ENCODE measurements around the gene TEX261.

Gene TEX261

DNA sequence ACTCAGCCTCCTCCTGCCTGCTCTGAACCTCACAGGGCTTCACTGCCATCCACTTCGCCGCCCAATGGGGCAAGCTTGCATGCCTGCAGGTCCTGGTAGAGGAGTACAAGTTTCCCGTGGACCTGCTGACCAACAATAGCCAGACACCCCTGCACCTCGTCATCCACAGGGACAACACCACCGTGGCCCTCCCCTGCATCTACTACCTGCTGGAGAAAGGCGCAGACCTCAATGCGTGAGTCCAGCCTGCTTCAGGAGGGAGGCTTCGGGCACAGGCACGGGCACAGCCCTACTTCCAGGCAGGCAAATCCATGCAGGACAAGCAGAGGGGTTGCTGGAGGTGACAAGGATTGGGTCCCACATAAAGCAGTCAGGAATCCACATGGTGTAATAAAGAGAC is 15.0 kb downstream of the TEX261 start:
- H3K27me3 Mint-ChIP-seq: peaks cover 2% of the 10 kb centered on the region
- H3K4me1 Mint-ChIP-seq (ENCODE audit: low read depth): peaks cover 25% of the 10 kb centered on the region
- H3K27ac Mint-ChIP-seq: no peak overlapping the region
- H3K36me3 Mint-ChIP-seq (ENCODE audit: low read depth): peaks cover 17% of the 10 kb centered on the region
- peak; percentile 27 for DNase-seq
- H3K9me3 Mint-ChIP-seq: no peaks in the 10 kb centered on the region
- H3K4me3 Mint-ChIP-seq: no peak overlapping the region

DNA sequence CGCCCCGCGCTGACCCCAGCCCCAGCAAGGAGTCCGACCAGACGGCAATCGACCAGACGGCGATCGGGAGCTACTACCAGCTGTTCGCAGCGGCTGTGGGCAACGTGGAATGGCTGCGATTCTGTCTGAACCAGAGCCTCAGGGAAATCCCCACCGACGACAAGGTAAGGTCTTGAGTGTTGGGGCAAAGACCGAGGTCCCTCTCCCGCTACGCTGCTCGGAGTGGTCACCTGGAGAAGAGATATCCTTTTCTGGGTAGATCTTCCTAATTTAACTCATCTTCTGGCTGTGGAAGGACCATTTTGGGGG is 15.5 kb downstream of the TEX261 start:
- Mint-ChIP-seq H3K4me1 (ENCODE audit: low read depth) (peaks cover 20% of the 10 kb centered on the region), H3K27ac (no peak overlapping the region), H3K9me3 (no peaks in the 10 kb centered on the region), H3K36me3 (ENCODE audit: low read depth) (peaks cover 12% of the 10 kb centered on the region), H3K27me3 (peaks cover 5% of the 10 kb centered on the region), H3K4me3 (no peak overlapping the region)
- no peak for DNase-seq

DNA sequence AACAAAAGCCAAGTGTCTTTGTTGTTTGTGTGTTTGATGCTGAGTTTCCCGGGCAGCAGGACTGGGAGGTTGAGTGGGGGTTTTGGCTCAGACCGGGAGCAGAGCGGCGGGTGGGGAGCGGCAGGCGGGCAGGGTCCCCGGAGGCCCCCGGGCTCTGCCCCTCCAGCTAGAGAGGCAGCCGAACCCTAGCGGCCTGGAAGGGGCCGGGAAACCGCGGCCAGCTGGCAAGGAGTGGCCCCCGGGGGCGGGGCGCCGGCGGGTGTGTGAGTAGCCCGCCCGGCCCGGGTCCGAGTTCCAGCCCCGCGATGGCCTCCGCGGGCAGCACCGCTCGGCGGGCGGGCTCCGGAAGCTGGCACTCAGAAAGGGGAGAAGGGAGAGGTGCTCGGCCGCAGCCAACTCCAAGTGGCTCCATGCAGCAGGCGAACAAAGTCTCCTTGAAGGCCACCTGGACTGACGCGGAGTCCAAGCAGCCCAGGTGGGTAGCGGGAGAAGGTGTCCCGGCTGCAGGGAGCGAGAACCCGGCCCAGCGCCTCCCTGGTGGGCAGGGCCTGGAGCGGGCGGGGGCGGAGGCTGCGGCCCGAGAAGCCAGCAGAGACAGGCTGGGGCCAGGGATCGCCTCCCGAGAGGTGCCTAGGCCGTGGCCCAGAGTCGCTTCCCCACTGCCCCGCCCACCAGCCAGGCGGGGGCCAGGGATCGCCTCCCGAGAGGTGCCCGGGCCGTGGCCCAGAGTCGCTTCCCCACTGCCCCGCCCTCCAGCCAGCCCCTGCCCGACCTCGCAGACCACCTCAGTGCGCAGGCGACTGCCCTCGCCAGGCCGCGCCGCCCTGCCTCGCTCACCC is 16.1 kb downstream of the TEX261 start, which contains the start of gene ANKRD53:
ANKRD53 (plus strand) TSS at position 290 of the 839 bp plus-strand sequence; CDS start at position 306, 16 bp downstream.
- peak; percentile 51 for DNase-seq
- H3K9me3 Mint-ChIP-seq: no peaks in the 10 kb centered on the region
- H3K36me3 Mint-ChIP-seq (ENCODE audit: low read depth): peaks cover 8% of the 10 kb centered on the region
- H3K4me3 Mint-ChIP-seq: peak within 1 kb of the TSS; percentile 75
- H3K4me1 Mint-ChIP-seq (ENCODE audit: low read depth): peaks cover 20% of the 10 kb centered on the region
- H3K27me3 Mint-ChIP-seq: peaks cover 5% of the 10 kb centered on the region
- peak within 1 kb of the TSS; percentile 75 for H3K27ac Mint-ChIP-seq

DNA sequence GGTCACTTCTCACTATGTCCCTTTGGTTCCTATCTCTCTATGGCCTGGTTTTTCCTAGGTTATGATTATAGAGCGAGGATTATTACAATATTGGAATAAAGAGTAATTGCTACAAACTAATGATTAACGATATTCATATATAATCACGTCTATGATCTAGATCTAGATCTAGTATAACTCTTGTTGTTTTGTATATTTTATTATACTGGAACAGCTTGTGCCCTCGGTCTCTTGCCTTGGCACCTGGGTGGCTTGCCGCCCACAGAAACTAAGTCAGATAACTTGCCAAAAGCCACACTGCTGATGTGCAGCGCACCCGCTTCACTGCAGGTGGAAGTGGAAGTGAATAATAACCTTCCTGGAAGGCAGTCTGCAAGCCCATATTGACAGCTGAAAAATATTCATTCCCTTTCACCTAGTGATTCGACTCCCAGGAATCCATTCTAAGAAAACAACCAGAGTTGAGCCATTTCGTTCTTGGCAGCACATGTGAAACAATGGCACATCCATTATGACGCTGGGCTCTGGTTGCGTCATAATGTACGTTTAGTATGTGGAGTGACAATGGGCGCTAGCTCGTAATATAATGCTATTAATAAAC is 17.0 kb downstream of the TEX261 start:
- H3K27me3 Mint-ChIP-seq: peaks cover 5% of the 10 kb centered on the region
- H3K4me3 Mint-ChIP-seq: peak overlapping the region; percentile 75
- peak overlapping the region; percentile 75 for H3K27ac Mint-ChIP-seq
- H3K4me1 Mint-ChIP-seq (ENCODE audit: low read depth): peaks cover 20% of the 10 kb centered on the region
- H3K36me3 Mint-ChIP-seq (ENCODE audit: low read depth): peaks cover 3% of the 10 kb centered on the region
- no peaks in the 10 kb centered on the region for H3K9me3 Mint-ChIP-seq
- peak; percentile 46 for DNase-seq

DNA sequence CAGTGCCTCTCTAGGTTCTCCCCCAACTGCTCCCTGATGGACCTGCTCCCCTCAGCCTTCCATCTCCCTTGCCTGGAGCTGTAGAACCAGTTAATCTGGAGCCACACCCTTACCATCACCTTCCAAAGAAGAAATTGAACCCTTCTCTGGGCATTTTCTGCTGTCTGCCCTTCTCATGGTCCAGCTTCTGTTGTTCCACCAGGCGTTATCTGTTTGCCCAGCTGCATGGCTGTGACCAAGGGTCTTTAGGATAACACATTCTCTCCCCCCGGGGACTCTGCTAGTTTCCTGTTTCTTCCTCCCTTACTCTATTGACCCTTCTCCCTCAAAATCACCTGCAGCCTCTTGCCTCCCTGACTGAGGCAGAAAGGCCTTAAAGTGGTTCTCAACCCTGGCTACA is 19.4 kb downstream of the TEX261 start:
- Mint-ChIP-seq H3K36me3 (ENCODE audit: low read depth) (peaks cover 3% of the 10 kb centered on the region), H3K4me1 (ENCODE audit: low read depth) (peaks cover 20% of the 10 kb centered on the region), H3K27me3 (peaks cover 11% of the 10 kb centered on the region), H3K9me3 (no peaks in the 10 kb centered on the region), H3K27ac (no peak overlapping the region), H3K4me3 (no peak overlapping the region)
- DNase-seq: no peak

DNA sequence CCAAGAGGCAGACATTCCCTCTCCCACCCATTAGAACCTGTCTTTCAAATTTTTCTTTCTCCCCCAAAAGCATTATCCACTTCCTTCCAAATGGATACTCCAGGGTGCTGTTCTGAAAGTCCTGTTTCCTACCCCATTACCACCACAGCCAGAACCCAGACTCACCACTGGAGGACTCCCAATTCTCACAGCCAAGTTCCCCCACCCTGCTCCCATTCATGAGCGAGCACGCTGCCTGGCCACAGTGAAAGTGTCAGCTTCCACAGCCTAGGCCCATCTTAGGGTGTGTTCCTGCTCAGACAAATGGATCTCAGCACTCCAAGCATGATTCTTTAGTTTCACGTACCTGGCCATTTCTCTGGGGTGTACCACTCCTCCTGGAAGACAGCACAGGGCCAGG is 20.1 kb downstream of the TEX261 start:
- H3K4me1 Mint-ChIP-seq (ENCODE audit: low read depth): peaks cover 20% of the 10 kb centered on the region
- no peak overlapping the region for H3K27ac Mint-ChIP-seq
- no peak overlapping the region for H3K4me3 Mint-ChIP-seq
- H3K36me3 Mint-ChIP-seq (ENCODE audit: low read depth): peaks cover 3% of the 10 kb centered on the region
- no peak for DNase-seq
- H3K27me3 Mint-ChIP-seq: peaks cover 15% of the 10 kb centered on the region
- no peaks in the 10 kb centered on the region for H3K9me3 Mint-ChIP-seq

DNA sequence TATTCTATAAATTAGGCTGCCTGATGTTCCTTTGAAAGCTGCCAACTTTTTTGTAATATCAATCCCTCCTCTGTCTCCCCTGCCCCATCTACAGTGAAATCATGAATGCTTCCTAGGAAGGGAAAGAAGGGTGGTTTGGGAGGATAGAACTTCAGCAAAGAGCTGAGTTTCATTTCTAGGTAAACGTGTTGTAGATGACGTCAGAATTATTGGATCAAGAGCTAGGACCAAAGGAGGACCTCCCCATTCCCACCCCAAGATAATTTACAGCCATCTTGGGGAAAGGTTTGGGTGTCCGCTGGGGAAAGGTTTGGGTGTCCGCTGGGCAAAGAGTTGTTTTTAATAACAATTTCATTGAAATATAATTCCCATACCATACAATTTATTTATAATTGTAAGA is 27.5 kb downstream of the TEX261 start:
- no peak overlapping the region for H3K4me3 Mint-ChIP-seq
- H3K36me3 Mint-ChIP-seq (ENCODE audit: low read depth): no peaks in the 10 kb centered on the region
- H3K27ac Mint-ChIP-seq: no peak overlapping the region
- H3K9me3 Mint-ChIP-seq: no peaks in the 10 kb centered on the region
- H3K27me3 Mint-ChIP-seq: peaks cover 33% of the 10 kb centered on the region
- DNase-seq: no peak
- H3K4me1 Mint-ChIP-seq (ENCODE audit: low read depth): peaks cover 8% of the 10 kb centered on the region

DNA sequence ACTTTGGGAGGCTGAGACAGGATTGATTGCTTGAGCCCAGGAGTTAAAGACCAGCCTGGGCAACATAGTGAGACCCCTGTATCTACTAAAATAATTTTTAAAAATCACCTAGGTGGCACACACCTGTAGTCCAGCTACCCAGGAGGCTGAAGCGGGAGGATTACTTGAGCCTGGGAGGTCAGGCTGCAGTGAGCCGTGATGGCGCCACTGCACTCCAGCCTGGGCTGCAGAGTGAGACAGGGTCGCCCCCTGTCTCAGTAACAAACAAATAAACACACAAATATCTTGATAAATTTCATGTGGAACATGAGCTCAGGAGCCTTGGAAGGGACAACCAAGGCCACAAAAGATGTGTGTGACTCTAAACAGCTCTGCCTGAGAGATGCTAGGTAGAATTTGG is 28.0 kb downstream of the TEX261 start:
- H3K4me1 Mint-ChIP-seq (ENCODE audit: low read depth): peaks cover 8% of the 10 kb centered on the region
- no peaks in the 10 kb centered on the region for H3K9me3 Mint-ChIP-seq
- DNase-seq: no peak
- no peak overlapping the region for H3K27ac Mint-ChIP-seq
- H3K27me3 Mint-ChIP-seq: peaks cover 34% of the 10 kb centered on the region
- no peak overlapping the region for H3K4me3 Mint-ChIP-seq
- no peaks in the 10 kb centered on the region for H3K36me3 Mint-ChIP-seq (ENCODE audit: low read depth)

DNA sequence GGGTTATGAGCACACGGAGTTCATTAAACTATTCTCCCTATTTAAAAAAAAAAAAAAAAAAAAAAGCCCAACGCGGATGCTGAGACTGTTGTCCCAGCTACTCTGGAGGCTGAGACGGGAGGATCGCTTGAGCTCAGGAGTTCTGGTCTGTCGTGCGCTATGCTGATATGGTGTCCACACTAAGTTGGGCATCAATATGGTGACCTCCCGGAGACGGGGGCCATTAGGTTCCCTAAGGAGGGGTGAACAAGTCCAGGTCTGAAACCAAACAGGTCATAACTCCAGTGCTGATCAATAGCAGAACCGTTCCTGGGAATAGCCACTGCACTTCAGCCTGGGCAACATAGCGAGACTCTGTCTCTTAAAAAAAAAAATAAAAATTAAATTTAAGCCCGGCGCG is 29.2 kb downstream of the TEX261 start:
- Mint-ChIP-seq H3K4me1 (ENCODE audit: low read depth) (peaks cover 8% of the 10 kb centered on the region), H3K9me3 (no peaks in the 10 kb centered on the region), H3K27ac (no peak overlapping the region), H3K4me3 (peak overlapping the region; percentile 81), H3K36me3 (ENCODE audit: low read depth) (no peaks in the 10 kb centered on the region), H3K27me3 (peaks cover 36% of the 10 kb centered on the region)
- DNase-seq: peak; percentile 28

DNA sequence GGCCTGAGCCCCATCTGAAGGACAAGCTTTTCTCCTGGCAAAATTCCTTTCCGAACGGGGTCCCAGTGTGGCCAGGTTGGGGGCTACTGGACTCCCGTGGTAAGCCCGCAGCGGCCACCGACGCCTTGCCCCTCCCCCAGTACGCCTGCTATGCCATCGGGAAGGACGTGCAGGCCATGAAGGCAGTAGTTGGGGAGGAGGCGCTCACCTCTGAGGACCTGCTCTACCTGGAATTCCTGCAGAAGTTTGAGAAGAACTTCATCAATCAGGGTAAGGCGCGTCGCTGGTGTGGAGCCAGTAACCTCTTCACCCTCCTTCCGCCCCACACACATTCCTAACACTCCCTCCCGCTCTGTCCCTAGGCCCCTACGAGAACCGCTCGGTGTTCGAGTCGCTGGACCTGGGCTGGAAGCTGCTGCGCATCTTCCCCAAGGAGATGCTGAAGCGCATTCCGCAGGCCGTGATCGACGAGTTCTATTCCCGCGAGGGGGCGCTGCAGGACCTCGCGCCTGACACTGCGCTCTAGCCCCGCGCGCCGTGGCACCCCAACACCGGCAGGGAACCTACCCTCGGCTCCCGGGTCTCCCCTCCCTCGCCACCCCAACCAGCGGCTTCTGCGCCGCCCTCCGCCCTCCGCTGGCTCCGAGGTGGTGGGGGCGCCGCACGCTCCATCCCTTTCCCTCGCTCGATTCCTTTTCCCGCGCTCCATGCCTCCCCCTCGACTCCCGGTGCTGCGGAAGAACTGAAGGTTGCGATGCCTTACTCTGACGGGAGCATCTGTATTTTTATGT is 29.9 kb downstream of the TEX261 start:
- DNase-seq: peak; percentile 88
- Mint-ChIP-seq H3K4me1 (ENCODE audit: low read depth) (peaks cover 8% of the 10 kb centered on the region), H3K4me3 (peak overlapping the region; percentile 81), H3K36me3 (ENCODE audit: low read depth) (no peaks in the 10 kb centered on the region), H3K27me3 (peaks cover 30% of the 10 kb centered on the region), H3K9me3 (no peaks in the 10 kb centered on the region), H3K27ac (no peak overlapping the region)

DNA sequence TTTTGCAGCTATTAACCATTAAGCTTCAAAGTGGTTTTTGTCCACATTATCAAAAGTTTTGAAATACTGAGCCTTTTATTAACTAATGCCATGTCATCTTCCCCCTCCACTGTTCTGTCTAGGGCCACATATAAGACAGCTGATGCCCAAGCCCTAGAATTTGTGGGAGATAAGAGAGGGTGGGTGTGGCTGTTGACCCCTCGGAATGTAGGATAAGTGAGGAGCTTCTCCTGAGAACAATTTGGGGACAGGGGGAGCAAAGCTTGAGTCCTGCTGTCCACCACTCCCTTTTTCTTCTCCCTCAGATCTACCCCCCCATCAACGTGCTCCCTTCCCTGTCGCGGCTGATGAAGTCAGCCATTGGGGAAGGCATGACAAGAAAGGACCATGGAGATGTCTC is 30.5 kb downstream of the TEX261 start:
- H3K4me3 Mint-ChIP-seq: no peak overlapping the region
- H3K9me3 Mint-ChIP-seq: no peaks in the 10 kb centered on the region
- peaks cover 31% of the 10 kb centered on the region for H3K27me3 Mint-ChIP-seq
- peaks cover 8% of the 10 kb centered on the region for H3K4me1 Mint-ChIP-seq (ENCODE audit: low read depth)
- no peak overlapping the region for H3K27ac Mint-ChIP-seq
- no peaks in the 10 kb centered on the region for H3K36me3 Mint-ChIP-seq (ENCODE audit: low read depth)
- DNase-seq: no peak

DNA sequence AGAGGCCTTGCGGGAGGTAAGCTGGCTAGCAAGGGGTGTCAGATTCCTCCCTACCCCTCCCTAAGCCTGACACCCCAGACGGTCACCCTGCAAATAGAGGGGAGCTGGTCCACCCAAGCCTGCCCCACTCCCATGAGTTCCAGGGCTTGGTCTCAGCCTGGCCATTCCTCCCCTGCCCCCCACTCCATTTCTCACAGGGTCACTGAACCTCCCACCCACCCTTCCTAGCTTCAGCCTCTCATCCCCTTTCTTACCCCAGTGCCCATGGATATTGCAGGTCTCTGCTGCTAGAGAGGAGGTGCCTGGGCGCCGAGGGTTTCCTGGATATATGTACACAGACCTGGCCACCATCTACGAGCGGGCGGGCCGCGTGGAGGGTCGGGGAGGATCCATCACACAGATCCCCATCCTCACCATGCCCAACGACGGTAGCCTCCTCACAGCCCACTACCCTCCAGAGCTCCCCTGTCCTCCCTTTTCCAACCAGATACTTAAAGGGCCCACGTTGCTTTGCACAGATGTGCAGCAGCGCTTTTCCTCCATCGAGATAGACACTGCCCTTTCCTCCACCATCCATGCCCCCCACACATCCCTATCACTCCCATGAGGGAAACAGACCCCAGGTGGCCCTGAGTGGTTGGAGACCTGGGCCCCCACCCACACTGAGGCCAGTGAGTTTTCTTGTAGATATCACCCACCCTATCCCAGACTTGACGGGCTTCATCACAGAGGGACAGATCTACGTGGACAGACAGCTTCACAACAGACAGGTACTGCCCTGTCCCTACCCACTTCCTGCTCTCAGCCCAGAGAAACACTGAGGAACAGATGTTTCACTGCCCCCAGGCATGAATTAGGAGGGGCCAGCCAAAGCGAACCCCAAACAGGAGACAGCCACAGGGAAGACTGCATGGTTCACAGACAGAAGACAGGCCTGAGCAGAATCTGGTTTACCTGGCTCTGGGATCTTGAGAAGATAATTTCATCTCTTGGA is 31.5 kb downstream of the TEX261 start:
- H3K4me1 Mint-ChIP-seq (ENCODE audit: low read depth): peaks cover 10% of the 10 kb centered on the region
- H3K36me3 Mint-ChIP-seq (ENCODE audit: low read depth): no peaks in the 10 kb centered on the region
- no peaks in the 10 kb centered on the region for H3K9me3 Mint-ChIP-seq
- peaks cover 37% of the 10 kb centered on the region for H3K27me3 Mint-ChIP-seq
- peak; percentile 13 for DNase-seq
- H3K4me3 Mint-ChIP-seq: no peak overlapping the region
- H3K27ac Mint-ChIP-seq: no peak overlapping the region

DNA sequence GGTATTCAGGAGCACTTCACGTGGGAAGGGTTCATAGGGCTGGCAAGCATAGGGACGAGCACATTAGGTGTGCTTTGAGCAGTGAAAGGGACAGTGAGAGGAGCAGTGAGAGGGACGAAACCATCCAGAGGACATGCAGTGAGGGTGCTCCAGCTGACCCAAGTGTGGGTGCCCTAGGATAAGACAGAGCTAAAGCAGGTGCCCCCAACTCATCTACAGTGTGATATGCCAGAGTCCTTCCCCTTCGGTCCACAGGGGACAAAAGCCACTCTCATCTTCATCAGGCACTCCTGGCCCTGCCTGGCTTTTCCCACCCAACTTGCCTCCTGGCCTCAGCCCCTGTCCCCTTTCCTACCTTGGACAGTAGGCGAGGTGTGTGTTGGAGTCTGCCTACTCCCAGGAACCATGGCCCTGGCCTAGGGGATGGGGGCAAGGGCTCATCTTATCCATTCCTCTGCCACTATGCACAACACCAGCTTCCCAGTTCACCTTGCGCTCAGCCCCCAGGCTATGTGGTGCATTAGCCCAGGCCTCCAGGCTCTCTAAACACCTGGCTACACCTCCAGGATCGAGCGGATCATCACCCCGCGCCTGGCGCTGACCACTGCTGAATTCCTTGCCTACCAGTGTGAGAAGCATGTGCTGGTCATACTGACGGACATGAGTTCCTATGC is 32.3 kb downstream of the TEX261 start:
- Mint-ChIP-seq H3K27me3 (peaks cover 43% of the 10 kb centered on the region), H3K4me3 (no peak overlapping the region), H3K36me3 (ENCODE audit: low read depth) (no peaks in the 10 kb centered on the region), H3K27ac (no peak overlapping the region), H3K9me3 (no peaks in the 10 kb centered on the region), H3K4me1 (ENCODE audit: low read depth) (peaks cover 10% of the 10 kb centered on the region)
- peak; percentile 21 for DNase-seq
